ENCODE results near the gene STK32C. TPM values are rescaled to one million over a fixed set of nuclear protein-coding genes. Genes with fewer than 3 reads are reported as not detected.

Gene STK32C
- total RNA-seq, 2 donors from 2014 or later, result 0.78 to 4.0 TPM

DNA sequence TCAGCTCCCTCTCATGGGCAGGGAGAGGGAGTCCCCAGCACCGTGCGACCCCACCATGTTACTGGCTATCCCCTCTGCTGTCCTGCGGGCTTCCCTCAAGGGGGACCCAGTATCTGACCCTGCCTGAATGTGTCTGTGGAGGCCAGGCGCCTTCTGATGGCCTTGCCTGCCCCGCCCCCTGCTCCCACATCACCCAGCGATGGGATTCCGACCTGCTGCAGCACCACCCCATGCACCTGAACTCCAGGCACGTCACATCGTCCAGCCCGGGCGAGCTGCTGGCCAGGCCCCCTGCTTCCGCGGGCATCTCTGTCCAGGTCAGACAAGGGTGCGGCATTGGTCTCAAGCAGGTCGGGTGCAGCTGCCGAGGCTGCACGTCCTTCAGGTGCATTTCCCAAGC lies 43.2 kb upstream of the STK32C start:
- ATAC-seq, result no peak
- Histone ChIP-seq H3K4me3 (no peak overlapping the region), H3K27ac (no peak overlapping the region), H3K4me1 (no peaks in the 10 kb centered on the region), H3K9me3 (no peaks in the 10 kb centered on the region), H3K36me3 (replicated peaks in 1 of 2; ENCODE audit: insufficient read depth in 1 of 2, low read depth in 2 of 2) (no peaks in the 10 kb centered on the region), H3K27me3 (no peaks in the 10 kb centered on the region)
- TF ChIP-seq, protein P1, sequence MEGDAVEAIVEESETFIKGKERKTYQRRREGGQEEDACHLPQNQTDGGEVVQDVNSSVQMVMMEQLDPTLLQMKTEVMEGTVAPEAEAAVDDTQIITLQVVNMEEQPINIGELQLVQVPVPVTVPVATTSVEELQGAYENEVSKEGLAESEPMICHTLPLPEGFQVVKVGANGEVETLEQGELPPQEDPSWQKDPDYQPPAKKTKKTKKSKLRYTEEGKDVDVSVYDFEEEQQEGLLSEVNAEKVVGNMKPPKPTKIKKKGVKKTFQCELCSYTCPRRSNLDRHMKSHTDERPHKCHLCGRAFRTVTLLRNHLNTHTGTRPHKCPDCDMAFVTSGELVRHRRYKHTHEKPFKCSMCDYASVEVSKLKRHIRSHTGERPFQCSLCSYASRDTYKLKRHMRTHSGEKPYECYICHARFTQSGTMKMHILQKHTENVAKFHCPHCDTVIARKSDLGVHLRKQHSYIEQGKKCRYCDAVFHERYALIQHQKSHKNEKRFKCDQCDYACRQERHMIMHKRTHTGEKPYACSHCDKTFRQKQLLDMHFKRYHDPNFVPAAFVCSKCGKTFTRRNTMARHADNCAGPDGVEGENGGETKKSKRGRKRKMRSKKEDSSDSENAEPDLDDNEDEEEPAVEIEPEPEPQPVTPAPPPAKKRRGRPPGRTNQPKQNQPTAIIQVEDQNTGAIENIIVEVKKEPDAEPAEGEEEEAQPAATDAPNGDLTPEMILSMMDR (IDR thresholded peaks at IDR 0.05), result no peak
- TF ChIP-seq POLR2A (IDR thresholded peaks at IDR 0.05), result no peak
- DNase-seq, result no peak
- intact Hi-C loops (cut with DNase I), result loop anchor here (5.0 kb wide), 1 partner anchor 124 kb away; no protein-coding TSS in a partner anchor
- WGBS, 2 donors, result 86 to 93% methylated on average over 14 to 16 of the region's 17 CpGs

- Histone ChIP-seq H3K36me3 (replicated peaks in 1 of 2; ENCODE audit: insufficient read depth in 1 of 2, low read depth in 2 of 2) (no peaks in the 10 kb centered on the region), H3K9me3 (no peaks in the 10 kb centered on the region), H3K27me3 (no peaks in the 10 kb centered on the region), H3K4me3 (no peak overlapping the region), H3K27ac (no peak overlapping the region), H3K4me1 (no peaks in the 10 kb centered on the region)
- intact Hi-C loops (cut with DNase I), result loop anchor here (5.0 kb wide), 1 partner anchor 123 kb away; no protein-coding TSS in a partner anchor
- TF ChIP-seq, protein P1 (IDR thresholded peaks at IDR 0.05), result no peak
- no peak for TF ChIP-seq POLR2A (IDR thresholded peaks at IDR 0.05)
- no peak for ATAC-seq
- WGBS, 2 donors, result 78 to 80% methylated on average over 9 to 11 of the region's 11 CpGs
- no peak for DNase-seq
Measured at GRCh38 chr10:132350391-132350790, 42.6 kb upstream of the STK32C start.

- DNase-seq (no peak), ATAC-seq (no peak)
- Histone ChIP-seq H3K27me3 (no peaks in the 10 kb centered on the region), H3K36me3 (replicated peaks in 1 of 2; ENCODE audit: insufficient read depth in 1 of 2, low read depth in 2 of 2) (peaks cover 0 to 2% of the 10 kb centered on the region in 2 donors), H3K9me3 (no peaks in the 10 kb centered on the region), H3K4me1 (no peaks in the 10 kb centered on the region), H3K4me3 (no peak overlapping the region), H3K27ac (no peak overlapping the region)
- TF ChIP-seq POLR2A (IDR thresholded peaks at IDR 0.05), result no peak
- TF ChIP-seq, protein P1 (IDR thresholded peaks at IDR 0.05), result no peak
- intact Hi-C loops (cut with DNase I), result loop anchor here (5.0 kb wide), 1 partner anchor 122 kb away; no protein-coding TSS in a partner anchor
- 78% methylated on average over 6 of the region's 6 CpGs for WGBS, 2 donors
Measured at GRCh38 chr10:132349766-132350165, 42.0 kb upstream of the STK32C start.

DNA sequence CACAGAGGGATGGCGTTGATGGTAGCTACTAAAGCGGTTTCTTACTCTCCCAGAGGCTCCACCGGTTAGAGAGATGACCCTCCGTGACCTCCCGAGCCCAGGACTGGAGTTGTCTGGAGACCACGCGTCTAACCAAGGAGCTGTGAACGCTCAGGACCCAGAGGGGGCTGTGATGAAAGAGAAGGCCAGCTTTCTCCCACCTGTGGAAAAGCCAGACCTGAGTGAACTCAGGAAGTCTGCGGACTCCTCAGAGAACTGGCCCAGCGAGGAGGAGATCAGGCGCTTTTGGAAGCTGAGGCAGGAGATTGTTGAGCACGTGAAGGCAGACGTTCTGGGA lies 40.1 kb upstream of the STK32C start:
- no peaks in the 10 kb centered on the region for H3K27me3 ChIP-seq
- no peaks in the 10 kb centered on the region for H3K9me3 ChIP-seq
- no peak for TF ChIP-seq POLR2A (IDR thresholded peaks at IDR 0.05)
- H3K27ac ChIP-seq, result no peak overlapping the region
- 78 to 91% methylated on average over 13 of the region's 13 CpGs for WGBS, 2 donors
- H3K4me1 ChIP-seq, result no peaks in the 10 kb centered on the region
- intact Hi-C loops (cut with DNase I), result no loop called here
- ATAC-seq (no peak), DNase-seq (no peak)
- H3K36me3 ChIP-seq (replicated peaks in 1 of 2; ENCODE audit: insufficient read depth in 1 of 2, low read depth in 2 of 2), result peaks cover 0 to 3% of the 10 kb centered on the region in 2 donors
- no peak overlapping the region for H3K4me3 ChIP-seq

- no peak overlapping the region for H3K4me3 ChIP-seq
- no peak overlapping the region for H3K27ac ChIP-seq
- TF ChIP-seq, protein P1 (IDR thresholded peaks at IDR 0.05), result no peak
- TF ChIP-seq POLR2A (IDR thresholded peaks at IDR 0.05), result no peak
- no peaks in the 10 kb centered on the region for H3K9me3 ChIP-seq
- DNase-seq, result no peak
- peaks cover 0 to 3% of the 10 kb centered on the region in 2 donors for H3K36me3 ChIP-seq (replicated peaks in 1 of 2; ENCODE audit: insufficient read depth in 1 of 2, low read depth in 2 of 2)
- H3K27me3 ChIP-seq, result no peaks in the 10 kb centered on the region
- intact Hi-C loops (cut with DNase I), result no loop called here
- no peaks in the 10 kb centered on the region for H3K4me1 ChIP-seq
- WGBS, 2 donors, result 80% methylated on average over 20 to 23 of the region's 23 CpGs
- ATAC-seq, result no peak
Measured at GRCh38 chr10:132347211-132347930, 39.6 kb upstream of the STK32C start.

Measured in body of pancreas (tissue), 4 donors.